GM18519 (cell line): ENCODE data around the gene COL4A2.
A peak's percentile ranks its signal among the peaks of the same experiment; 100 is the strongest.
"Not testable (repeated sequence)": the region's sequence is repeated elsewhere in the genome, so short reads cannot be mapped to it uniquely, and the experiment has no call there.

ENCODE experiments used
- ATAC-seq: cut with Tn5 transposase; IDR thresholded peaks from one replicate; pipeline ENCODE4 v1.9.1; 2021; ENCODE audit warnings: mild to moderate bottlenecking, moderate library complexity; ENCODE audit not compliant: unreplicated experiment, low FRiP score

COL4A2 gene

DNA sequence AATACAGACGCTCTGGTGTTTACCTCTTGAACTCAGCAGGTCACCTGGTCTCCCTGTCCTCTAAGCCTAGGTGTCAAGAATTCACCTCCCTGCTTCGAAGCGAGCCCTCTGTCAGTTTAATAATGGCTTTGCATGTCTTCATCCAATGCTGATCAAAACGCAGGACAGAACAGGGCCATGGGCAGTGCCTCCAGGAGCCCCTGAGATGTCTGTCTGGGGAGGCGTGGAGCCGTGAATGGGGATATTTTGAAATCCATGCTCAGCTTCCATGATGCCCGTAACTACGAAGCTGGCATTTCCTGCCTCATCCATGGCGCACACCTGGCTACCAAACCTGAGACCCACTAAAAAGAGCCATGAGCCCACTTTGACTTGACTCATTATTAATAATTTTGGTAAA is 140.7 kb downstream of the COL4A2 start:
- no peak for ATAC-seq

DNA sequence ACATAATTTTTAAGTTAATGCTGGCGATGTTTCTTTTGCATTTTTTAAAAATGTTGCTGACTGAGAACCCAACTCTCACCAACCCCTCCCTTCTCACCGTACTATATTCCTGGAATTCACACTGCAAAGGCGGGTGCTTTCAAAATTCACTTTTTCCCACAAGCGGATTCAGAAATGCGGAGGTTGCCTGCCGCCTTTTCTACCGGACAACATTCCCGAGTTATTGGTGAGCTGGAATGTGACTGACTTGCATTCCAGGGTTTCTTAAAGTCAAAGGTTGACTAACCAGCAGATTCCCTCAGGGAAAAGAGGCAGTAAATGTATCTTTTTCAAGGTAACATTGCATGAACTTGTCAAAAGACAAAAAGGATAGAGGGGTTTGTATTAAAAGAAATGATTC is 141.1 kb downstream of the COL4A2 start:
- no peak for ATAC-seq

- ATAC-seq = no peak
Measured at GRCh38 chr13:110448677-110449076, 141.6 kb downstream of the COL4A2 start.

- ATAC-seq = no peak
Measured at GRCh38 chr13:110449219-110450015, 142.3 kb downstream of the COL4A2 start.

DNA sequence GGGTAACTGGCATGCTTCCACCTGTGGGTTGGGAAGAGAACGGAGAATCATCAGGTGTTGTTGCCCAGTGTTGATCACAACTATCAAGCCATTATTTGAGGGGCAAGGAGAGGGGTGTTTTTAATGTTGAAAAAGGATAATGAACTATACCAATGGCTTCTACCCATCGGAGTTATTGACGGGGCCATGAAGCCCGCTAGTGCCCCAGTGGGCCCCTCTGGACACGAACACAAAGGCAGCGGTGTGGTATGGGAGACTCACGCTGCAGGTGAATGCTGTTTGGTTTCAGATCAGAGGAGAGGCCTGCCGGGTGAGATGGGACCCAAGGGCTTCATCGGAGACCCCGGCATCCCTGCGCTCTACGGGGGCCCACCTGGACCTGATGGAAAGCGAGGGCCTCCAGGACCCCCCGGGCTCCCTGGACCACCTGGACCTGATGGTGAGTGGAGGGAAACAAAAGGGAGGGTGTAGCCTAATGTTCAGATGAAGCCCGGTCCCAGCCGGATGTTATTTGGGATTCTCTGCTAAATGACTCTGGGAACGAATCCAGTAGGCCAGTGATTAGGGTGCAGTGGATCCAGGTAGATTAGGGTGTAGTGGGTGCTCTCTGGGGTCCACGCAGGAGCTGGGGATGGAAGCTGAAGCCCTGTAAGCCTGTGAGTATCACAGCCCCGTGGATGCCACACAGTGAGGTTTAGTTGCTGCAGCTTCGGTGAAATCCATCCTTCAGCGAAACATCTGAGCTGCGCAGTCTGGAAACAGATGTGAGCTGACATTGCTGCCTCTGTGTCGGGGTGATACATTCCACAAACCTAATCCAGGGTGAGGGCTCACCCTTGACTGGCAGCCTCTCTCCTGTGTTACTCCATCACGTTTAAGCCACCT is 143.2 kb downstream of the COL4A2 start:
- ATAC-seq = no peak

GRCh38 chr13:110450941-110451730 is 144.1 kb downstream of the COL4A2 start:
- ATAC-seq = no peak

GRCh38 chr13:110453091-110453490 is 146.0 kb downstream of the COL4A2 start:
- ATAC-seq = not testable (repeated sequence)

DNA sequence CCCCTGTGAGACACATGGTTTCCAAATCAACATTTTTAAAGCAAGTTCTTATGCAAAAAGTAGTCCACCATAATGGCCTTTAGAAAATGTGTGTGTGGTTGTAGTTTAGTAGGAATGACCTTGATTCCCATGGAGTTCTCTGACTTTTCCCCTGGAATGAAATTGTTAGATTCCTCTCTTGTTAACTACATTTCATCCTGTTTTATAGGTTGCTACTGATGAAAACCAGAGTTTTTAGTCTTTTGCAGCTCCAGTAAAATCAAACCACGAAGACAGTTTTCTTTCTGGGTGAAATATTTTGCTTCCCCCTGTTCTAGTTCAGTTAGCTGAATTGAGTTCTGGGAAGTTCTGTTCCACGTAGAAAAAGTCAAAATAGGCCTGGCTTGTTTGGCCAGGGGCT is 146.7 kb downstream of the COL4A2 start:
- no peak for ATAC-seq

DNA sequence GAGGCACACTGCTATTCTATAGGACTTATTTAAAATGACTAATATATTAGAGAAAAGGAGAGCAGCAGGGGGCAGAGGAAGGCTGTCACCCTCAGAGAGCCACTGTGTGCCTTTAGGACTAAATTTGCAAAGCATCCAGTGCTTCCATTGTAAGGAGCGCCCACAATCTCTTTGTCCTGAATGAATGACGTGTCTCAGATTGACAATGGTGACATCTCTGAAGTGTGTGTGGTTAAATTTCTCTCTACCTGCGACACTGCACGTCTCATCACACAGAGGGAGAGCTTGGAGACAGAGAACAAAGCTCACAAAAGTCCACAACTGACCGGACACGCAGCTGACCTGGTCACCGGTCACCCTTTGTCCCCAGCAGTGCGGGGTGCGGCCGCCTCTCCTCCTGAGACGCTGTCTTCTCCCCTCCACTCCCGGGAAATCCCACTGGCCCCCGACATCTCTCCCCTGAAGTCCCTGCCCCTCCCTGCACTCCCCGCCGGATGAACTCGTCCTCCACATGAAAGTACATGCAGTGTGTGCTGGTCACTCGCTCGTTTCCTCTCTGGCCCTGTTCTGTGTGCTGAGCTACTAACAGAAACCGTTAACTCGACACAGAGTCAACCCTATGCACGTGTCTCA is 147.3 kb downstream of the COL4A2 start:
- no peak for ATAC-seq

GRCh38 chr13:110454956-110455355 is 147.9 kb downstream of the COL4A2 start:
- no peak for ATAC-seq

- ATAC-seq = no peak
Measured at GRCh38 chr13:110455444-110455843, 148.4 kb downstream of the COL4A2 start.

- ATAC-seq = peak; percentile 98
Measured at GRCh38 chr13:110455941-110456340, 148.9 kb downstream of the COL4A2 start.

GRCh38 chr13:110456550-110456949 is 149.5 kb downstream of the COL4A2 start:
- no peak for ATAC-seq

GRCh38 chr13:110457361-110457760 is 150.3 kb downstream of the COL4A2 start:
- ATAC-seq = no peak

DNA sequence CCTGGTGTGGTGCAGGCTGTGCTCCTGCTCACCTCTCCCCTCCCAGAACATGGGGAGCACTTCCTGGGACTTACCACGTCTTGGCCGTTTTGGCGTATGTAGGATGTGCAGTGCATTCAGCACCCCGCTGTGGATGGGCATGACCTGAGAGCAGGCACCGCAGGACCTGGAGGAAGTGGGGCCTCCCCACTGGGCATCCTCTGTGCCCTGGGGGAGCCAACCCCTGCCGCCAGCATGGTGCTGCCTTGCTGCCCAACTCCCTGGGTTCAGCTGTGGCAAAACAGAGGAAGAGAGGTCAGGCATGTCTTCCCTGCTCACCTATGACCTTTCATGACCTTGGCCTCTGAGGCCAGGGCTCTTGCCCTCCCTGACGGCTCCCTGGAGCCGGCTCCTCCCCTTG is 150.9 kb downstream of the COL4A2 start:
- no peak for ATAC-seq

DNA sequence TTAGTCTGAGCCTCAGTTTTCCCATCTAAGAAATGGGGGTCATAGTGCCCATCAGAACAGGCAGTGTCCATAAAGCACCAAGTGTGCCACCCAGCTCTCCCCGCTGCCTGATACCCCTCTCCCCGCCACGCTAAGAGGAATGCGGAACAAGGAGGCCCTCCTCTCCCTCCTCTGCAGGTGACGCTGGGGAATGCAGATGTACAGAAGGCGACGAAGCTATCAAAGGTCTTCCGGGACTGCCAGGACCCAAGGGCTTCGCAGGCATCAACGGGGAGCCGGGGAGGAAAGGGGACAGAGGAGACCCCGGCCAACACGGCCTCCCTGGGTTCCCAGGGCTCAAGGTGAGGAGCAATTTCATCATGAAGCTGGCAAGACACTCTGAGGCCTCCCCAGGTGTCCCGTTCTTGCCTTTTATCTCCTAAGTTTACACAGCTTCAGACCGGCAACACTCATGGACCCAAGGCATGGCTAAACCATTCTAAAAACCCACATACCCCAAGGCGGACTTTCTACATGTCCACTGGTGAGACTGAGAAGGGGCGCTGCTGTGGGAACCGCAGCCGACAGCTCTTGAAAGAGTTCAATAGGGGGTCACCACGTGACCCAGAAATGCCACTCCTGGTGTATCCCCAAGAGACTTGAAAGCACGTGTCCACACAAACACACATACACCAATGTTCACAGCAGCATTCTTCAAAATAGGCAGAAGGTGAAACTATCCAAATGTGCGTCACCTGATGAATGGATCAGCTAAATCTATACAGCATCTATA is 151.7 kb downstream of the COL4A2 start:
- no peak for ATAC-seq

- no peak for ATAC-seq
Measured at GRCh38 chr13:110462091-110462490, 155.0 kb downstream of the COL4A2 start.

DNA sequence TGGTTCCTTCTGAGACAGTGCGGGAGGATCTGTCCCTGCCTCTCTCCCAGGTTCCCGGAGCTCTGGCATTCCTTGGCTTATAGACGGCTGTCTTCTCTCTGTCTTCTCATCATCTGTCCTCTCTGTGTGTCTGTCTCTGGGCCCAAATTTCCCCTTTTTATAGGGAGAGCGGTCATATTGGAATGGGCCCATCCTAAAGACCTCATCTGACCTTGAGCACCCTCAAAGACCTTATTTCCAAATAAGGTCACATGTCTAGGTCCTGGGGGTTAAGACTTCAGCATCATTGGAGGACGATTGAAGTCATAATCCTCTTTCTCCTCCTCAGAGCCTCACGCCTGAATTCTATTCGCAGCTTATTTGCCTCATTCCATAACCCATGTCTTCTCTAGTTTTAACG is 156.1 kb downstream of the COL4A2 start:
- no peak for ATAC-seq

- ATAC-seq = no peak
Measured at GRCh38 chr13:110463871-110464510, 156.9 kb downstream of the COL4A2 start.
